T-helper 1 cell treated with Interleukin-12 subunit alpha and Interleukin-12 subunit beta and Interleukin-4 antibody, amounts not matched to agents 30 μg/mL and 1 μg/mL, for 36 hours (primary cell): ENCODE results near the gene ATXN2L.
"Not testable (repeated sequence)": the region's sequence is repeated elsewhere in the genome, so short reads cannot be mapped to it uniquely, and the experiment has no call there.

ENCODE experiments used
- H3K27ac Mint-ChIP-seq: one replicate; pipeline ENCODE4 v1.8.0; 2021; ENCODE audit warnings: mild to moderate bottlenecking, mixed read lengths
- H3K27me3 Mint-ChIP-seq: one replicate; pipeline ENCODE4 v1.8.0; 2021; ENCODE audit warnings: low read depth, mixed read lengths
- H3K36me3 Mint-ChIP-seq: one replicate; pipeline ENCODE4 v1.8.0; 2021; ENCODE audit warnings: low read depth, mixed read lengths
- H3K4me1 Mint-ChIP-seq: one replicate; pipeline ENCODE4 v1.8.0; 2021; ENCODE audit warnings: low read depth, mixed read lengths
- H3K4me3 Mint-ChIP-seq: one replicate; pipeline ENCODE4 v1.8.0; 2021; ENCODE audit warnings: mild to moderate bottlenecking, moderate library complexity, mixed read lengths
- H3K9me3 Mint-ChIP-seq: one replicate; pipeline ENCODE4 v1.8.0; 2021; ENCODE audit warnings: mixed read lengths

The ATXN2L gene, protein sequence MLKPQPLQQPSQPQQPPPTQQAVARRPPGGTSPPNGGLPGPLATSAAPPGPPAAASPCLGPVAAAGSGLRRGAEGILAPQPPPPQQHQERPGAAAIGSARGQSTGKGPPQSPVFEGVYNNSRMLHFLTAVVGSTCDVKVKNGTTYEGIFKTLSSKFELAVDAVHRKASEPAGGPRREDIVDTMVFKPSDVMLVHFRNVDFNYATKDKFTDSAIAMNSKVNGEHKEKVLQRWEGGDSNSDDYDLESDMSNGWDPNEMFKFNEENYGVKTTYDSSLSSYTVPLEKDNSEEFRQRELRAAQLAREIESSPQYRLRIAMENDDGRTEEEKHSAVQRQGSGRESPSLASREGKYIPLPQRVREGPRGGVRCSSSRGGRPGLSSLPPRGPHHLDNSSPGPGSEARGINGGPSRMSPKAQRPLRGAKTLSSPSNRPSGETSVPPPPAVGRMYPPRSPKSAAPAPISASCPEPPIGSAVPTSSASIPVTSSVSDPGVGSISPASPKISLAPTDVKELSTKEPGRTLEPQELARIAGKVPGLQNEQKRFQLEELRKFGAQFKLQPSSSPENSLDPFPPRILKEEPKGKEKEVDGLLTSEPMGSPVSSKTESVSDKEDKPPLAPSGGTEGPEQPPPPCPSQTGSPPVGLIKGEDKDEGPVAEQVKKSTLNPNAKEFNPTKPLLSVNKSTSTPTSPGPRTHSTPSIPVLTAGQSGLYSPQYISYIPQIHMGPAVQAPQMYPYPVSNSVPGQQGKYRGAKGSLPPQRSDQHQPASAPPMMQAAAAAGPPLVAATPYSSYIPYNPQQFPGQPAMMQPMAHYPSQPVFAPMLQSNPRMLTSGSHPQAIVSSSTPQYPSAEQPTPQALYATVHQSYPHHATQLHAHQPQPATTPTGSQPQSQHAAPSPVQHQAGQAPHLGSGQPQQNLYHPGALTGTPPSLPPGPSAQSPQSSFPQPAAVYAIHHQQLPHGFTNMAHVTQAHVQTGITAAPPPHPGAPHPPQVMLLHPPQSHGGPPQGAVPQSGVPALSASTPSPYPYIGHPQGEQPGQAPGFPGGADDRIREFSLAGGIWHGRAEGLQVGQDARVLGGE

DNA sequence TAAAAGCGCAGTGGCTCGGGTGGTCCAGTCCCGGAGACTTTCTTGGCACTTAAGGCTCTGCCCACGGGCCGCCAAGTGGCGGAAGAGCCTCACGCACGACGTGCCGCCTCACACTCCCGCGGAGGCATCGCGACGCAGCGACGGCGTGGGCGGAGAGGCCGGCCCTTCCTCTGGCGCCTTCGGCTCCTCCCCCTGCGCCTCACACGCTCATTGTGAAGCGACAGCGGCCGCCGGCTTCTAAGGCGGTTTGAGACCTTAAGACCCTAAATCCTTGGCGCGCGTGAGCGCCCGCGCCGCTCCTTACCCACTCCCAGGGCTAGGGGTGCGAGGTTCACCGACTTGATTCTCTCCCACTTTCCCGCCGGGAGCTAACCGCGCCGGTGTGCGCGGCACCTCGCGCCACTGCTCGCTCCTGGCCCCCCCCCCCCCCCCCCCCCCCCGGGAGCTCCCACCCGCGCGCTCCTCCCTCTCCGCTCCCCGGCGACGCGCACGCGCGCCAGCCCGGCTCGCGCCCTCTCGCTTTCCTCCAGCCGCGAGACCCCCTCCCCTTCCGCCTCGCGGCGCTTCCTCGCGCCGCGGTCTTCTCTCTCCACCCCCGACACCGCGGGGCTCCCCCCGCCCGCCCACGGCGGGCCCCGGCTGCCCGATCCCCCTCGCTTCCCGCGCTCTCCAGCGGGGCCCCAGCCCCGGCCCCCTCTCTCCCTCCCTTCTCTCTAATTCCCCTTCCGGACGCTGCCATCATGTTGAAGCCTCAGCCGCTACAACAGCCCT lies at the start of gene ATXN2L:
Gene ATXN2L (plus strand): TSS at position 480 of the 771 bp plus-strand sequence. CDS start 261 bp downstream, at position 741.
- peak within 1 kb of the TSS; percentile 99 for H3K4me3 Mint-ChIP-seq
- no peaks in the 10 kb centered on the region for H3K9me3 Mint-ChIP-seq
- peaks cover 29% of the 10 kb centered on the region for H3K4me1 Mint-ChIP-seq
- H3K27me3 Mint-ChIP-seq: no peaks in the 10 kb centered on the region
- peaks cover 39% of the 10 kb centered on the region for H3K36me3 Mint-ChIP-seq
- H3K27ac Mint-ChIP-seq: peak within 1 kb of the TSS; percentile 100

DNA sequence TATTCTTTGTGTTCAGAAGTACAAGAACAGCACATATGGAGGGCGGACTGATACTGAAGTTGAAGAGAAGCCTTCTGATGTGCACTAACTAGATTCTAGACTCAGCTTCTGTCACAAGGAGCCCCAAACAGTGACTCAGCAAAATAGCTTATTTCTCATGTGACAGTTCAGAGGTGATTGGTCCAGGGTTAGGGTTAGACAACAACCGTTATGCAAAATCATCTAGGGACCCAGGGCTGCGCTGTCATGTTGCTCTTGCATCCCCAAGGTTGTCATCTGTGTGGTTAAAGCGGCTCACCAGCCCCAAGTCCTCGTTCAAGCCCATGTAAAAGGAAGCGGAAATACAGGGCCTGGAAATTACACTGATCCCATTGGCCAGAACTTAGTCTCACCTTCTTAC lies 41.1 kb upstream of the ATXN2L start:
- H3K27ac Mint-ChIP-seq, H3K4me3 Mint-ChIP-seq, H3K36me3 Mint-ChIP-seq: not testable (repeated sequence)

DNA sequence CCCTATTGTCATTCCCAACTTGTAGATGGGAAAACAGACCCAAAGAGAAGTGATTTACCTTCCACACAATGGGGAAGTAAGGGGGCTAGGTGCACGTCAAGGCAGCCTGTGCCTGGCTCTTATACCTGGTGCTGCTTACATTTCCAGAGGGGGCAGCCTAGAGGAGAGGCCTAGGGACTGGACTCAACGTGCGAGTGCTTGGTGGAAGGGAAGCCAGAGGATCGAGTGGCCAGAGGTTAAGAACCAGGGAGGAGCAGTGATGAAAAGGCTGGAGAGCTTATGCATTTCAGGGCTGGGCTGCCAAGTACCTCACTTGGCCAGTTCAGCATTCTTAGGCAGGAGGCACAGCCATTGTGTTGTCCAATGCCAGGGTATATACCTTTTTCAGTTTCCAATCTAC lies 40.4 kb upstream of the ATXN2L start:
- H3K4me3 Mint-ChIP-seq, H3K27me3 Mint-ChIP-seq, H3K9me3 Mint-ChIP-seq, H3K36me3 Mint-ChIP-seq, H3K4me1 Mint-ChIP-seq, H3K27ac Mint-ChIP-seq: not testable (repeated sequence)

More for the DNA sequence above, 41.1 kb upstream of the ATXN2L start:
- not testable (repeated sequence) for H3K27me3 Mint-ChIP-seq, H3K9me3 Mint-ChIP-seq, H3K4me1 Mint-ChIP-seq

DNA sequence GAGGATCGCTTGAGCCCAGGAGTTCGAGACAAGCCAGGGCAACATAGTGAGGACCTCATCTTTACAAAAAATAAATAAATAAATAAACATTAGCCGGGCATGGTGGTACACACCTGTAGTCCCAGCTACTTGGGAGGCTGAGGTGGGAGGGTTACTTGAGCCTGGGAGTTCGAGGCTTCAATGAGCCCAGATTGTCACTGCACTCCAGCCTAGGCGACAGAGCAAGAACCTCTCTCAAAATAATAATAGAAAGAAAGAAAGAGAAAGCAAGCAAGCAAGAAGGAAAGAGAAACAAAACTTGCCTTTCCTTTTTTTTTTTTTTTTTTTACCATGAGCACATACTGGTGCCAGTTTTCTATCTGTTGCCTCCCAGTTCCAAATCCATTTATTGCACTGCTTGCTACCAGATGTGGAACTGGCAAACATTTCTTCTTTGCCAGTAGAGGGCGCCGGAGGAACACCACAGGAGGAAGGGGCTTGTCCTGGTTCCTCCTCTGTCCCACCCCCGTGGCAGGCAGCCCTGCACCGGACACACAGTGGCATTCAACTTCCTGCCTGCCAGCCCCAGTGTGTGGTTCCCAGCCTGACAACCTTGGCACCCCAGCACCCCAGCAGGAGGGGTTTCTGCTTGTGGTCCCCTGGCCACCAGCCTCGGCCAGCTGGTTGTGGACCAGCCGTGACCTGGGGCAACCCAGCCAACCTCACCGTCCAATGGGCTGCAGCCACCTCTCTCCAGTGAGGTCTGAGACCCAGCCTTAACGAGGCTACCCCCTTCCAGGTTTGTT lies 20.4 kb upstream of the ATXN2L start:
- Mint-ChIP-seq H3K27ac (peak overlapping the region; percentile 82), H3K4me3 (peak overlapping the region; percentile 72)
- H3K9me3 Mint-ChIP-seq, H3K4me1 Mint-ChIP-seq, H3K27me3 Mint-ChIP-seq, H3K36me3 Mint-ChIP-seq: not testable (repeated sequence)

DNA sequence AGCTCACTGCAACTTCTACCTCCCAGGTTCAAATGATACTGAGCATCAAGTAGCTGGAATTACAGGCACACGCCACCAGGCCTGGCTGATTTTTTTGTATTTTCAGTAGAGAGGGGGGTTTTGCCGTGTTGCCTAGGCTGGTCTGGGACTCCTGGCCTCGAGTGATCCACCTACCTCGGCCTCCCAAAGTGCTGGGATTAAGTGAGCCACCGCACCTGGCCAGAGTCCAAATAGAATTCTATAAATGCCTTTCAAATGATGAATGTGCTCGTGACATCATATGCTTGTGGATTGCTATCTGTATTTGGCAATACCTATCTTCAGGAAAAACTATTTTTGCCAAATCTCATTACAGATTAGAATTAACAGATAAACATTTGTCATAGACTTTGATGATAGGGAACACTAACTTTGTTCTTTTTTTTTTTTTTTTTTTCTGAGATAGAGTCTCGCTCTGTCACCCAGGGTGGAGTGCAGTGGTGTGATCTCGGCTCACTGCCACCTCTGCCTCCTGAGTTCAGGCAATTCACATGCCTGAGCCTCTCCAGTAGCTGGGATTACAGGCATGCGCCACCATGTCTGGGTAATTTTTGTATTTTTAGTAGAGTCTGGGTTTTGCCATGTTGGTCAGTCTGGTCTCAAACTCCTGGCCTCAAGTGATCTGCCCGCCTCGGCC lies 15.2 kb upstream of the ATXN2L start:
- H3K36me3 Mint-ChIP-seq, H3K4me1 Mint-ChIP-seq, H3K27ac Mint-ChIP-seq, H3K9me3 Mint-ChIP-seq, H3K27me3 Mint-ChIP-seq, H3K4me3 Mint-ChIP-seq: not testable (repeated sequence)

DNA sequence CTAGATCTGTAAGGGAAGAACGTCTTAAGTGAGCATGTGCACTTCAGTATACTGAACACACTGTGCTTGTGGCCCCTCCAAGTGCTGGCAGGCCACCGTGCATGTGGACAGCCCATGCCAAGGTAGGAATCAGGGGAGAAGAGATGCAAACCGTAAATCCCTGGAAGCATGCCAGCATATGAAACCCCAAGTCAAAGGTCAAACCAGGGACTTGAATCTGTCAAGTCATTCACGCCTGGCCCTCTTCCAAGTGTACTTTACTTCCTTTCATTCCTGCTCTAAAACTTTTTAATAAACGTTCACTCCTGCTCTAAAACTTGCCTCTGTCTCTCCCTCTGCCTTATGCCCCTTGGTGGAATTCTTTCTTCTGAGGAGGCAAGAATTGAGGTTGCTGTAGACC lies 2.8 kb upstream of the ATXN2L start:
- Mint-ChIP-seq H3K9me3 (no peaks in the 10 kb centered on the region), H3K27me3 (no peaks in the 10 kb centered on the region), H3K27ac (no peak overlapping the region), H3K36me3 (peaks cover 15% of the 10 kb centered on the region), H3K4me3 (no peak overlapping the region), H3K4me1 (peaks cover 13% of the 10 kb centered on the region)

DNA sequence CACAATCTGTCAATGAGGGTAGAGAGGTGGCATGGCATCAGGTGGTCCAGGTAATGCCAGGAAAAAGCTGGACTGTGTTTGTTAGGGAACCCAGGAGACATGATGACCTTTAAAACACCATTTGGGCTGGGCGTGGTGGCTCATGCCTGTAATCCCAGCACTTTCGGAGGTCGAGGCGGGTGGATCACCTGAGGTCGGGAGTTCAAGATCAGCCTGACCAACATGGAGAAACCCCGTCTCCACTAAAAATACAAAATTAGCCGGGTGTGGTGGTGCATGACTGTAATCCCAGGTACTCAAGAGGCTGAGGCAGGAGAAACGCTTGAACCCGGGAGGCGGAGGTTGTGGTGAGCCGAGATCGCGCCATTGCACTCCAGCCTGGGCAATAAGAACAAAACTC lies 2.3 kb upstream of the ATXN2L start:
- H3K9me3 Mint-ChIP-seq, H3K27me3 Mint-ChIP-seq: not testable (repeated sequence)
- Mint-ChIP-seq H3K36me3 (peaks cover 20% of the 10 kb centered on the region), H3K4me3 (peak overlapping the region; percentile 51), H3K4me1 (peaks cover 19% of the 10 kb centered on the region), H3K27ac (peak overlapping the region; percentile 16)

DNA sequence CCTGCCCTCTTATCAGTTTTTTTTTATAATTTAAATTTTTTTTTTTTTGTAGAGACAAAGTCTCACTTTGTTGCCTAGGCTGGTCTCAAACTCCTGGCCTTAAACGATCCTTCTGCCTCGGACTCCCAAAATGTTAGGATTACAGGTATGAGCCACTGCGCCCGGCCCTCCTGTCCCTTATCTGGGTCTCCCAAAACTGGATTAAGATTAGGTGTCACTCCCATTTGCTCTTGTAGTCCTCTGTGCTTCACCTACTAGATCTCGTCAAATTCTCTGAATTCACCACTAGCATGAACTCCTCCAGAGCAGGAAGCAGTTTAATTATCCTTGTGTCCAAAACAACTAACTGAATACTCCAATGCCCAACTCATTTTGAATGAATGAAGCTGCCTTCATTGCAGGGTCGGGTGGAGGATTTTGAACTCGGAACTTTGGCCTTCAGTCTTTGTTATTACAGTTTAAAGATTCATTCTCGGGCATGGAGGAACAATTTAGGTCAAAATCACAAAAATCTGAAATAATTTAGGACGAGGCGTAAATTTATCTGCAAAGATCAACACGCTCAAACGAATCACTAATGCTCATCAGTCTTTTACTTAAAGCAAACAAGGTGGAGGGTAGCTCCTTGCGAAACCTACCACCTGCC lies 802 bp upstream of the ATXN2L start:
- peak overlapping the region; percentile 87 for H3K4me3 Mint-ChIP-seq
- peaks cover 29% of the 10 kb centered on the region for H3K4me1 Mint-ChIP-seq
- no peaks in the 10 kb centered on the region for H3K27me3 Mint-ChIP-seq
- no peaks in the 10 kb centered on the region for H3K9me3 Mint-ChIP-seq
- H3K27ac Mint-ChIP-seq: peak overlapping the region; percentile 83
- H3K36me3 Mint-ChIP-seq: peaks cover 32% of the 10 kb centered on the region

DNA sequence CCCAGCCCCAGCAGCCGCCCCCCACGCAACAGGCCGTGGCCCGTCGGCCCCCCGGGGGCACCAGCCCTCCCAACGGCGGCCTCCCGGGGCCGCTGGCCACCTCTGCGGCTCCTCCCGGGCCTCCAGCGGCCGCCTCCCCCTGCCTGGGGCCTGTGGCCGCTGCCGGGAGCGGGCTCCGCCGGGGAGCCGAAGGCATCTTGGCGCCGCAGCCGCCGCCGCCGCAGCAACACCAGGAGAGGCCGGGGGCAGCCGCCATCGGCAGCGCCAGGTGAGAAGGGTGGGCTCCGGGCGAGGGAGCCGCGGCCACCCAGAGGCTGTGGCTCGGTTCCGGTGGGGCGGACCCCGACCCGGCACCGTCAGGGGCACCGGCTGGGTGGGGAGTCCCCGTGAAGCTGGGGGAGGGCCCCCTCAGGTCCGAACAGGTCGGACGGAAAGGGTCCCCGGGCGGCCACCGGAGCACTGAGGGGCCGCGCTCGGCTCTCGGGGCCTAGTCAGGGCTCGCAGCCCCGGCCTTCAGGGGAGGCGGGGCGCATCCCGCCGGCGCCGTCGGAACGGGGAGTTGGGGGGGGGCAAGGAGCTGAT lies 583 bp downstream of the ATXN2L start:
- H3K36me3 Mint-ChIP-seq: peaks cover 44% of the 10 kb centered on the region

DNA sequence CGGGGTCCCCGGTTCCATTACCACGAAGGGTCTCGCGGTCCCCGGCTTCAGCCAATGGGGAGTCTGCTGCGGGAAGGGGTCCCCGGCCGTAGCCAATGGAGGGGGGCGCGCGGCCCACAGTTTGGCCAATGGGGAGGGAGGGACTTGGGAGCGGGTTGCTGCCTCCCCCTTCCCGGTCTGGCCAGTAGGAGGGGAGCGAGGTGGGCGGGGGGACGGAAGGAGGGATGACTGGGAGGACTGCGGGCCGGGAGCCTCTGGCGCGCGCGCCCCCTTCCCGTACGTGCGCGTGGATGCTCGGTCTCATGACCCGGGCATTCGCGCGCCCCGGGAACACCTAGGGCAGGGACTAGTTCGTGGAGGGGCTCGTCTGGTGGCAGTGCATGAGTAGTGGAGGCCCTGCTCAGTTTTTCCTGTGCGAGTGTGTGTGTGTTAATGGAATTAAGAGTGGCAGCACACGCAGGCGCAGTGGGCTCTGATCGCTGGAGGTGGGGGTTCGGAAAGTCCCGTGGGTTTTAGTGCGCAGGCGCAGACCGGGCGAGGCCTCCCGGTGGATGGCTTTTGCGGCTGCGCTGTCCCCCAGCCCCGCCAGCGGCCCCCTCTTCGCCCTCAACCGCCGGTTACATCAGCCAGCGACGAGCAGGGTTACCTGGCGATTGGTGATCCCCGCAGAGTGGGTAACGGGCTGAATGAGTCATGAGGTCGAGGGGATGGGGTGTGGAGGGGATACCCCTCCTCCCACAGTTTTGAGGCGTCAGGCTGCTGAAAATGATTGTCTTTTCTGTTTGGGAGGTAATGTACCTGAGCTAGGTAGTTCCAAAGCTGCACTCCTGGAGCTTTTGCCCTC lies 1.3 kb downstream of the ATXN2L start:
- Mint-ChIP-seq H3K4me3 (peak overlapping the region; percentile 99), H3K4me1 (peaks cover 33% of the 10 kb centered on the region), H3K27me3 (no peaks in the 10 kb centered on the region), H3K27ac (peak overlapping the region; percentile 100), H3K36me3 (peaks cover 48% of the 10 kb centered on the region), H3K9me3 (no peaks in the 10 kb centered on the region)

More for the DNA sequence above, 583 bp downstream of the ATXN2L start:
- Mint-ChIP-seq H3K9me3 (no peaks in the 10 kb centered on the region), H3K27ac (peak overlapping the region; percentile 100), H3K4me3 (peak overlapping the region; percentile 99), H3K27me3 (no peaks in the 10 kb centered on the region), H3K4me1 (peaks cover 33% of the 10 kb centered on the region)

DNA sequence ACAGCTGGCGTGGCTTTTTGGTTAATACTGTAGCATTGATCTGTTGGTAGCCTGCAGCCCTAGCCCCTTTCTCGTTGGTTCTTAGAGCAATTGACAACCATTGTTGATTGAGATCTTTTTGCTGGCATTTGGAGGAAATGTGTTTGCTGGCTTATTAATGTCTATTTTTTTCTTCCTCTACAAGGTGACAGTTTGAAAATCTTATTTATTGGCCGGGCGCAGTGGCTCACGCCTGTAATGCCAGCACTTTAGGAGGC lies 1.8 kb downstream of the ATXN2L start:
- Mint-ChIP-seq H3K4me3 (peak overlapping the region; percentile 99), H3K4me1 (peaks cover 34% of the 10 kb centered on the region), H3K27me3 (no peaks in the 10 kb centered on the region), H3K27ac (peak overlapping the region; percentile 100), H3K36me3 (peaks cover 54% of the 10 kb centered on the region), H3K9me3 (no peaks in the 10 kb centered on the region)

DNA sequence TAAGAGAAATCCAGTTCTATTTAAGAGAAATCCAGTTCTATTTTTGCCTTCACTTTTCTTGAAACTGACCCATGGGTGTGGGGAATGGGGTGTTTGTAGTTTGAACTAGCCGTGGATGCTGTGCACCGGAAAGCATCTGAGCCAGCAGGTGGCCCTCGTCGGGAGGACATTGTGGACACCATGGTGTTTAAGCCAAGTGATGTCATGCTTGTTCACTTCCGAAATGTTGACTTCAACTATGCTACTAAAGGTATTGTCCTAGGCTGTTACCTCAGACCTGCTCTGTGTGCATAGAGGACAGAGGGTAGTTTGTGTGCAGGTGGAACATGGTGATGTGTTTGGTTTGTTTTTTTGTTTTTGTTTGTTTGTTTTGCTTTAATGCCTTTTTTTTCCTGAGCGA lies 3.3 kb downstream of the ATXN2L start:
- H3K4me1 Mint-ChIP-seq: peaks cover 36% of the 10 kb centered on the region
- peak overlapping the region; percentile 32 for H3K27ac Mint-ChIP-seq
- H3K27me3 Mint-ChIP-seq: no peaks in the 10 kb centered on the region
- no peaks in the 10 kb centered on the region for H3K9me3 Mint-ChIP-seq
- H3K4me3 Mint-ChIP-seq: peak overlapping the region; percentile 39
- peaks cover 64% of the 10 kb centered on the region for H3K36me3 Mint-ChIP-seq
